AG04449 (cell line): ENCODE measurements around the gene LIM2.

ENCODE experiments used
- CTCF ChIA-PET: fragments of 350-600 bp; formaldehyde crosslinking; extraction: SDS; loops from one replicate; lab custom pipeline; 2021; ENCODE audit warnings: antibody characterized with exemption; lab: Yijun Ruan, JAX
- POLR2A ChIA-PET: fragments of 400-600, 350-600 bp; formaldehyde crosslinking; extraction: SDS; loops from one replicate; lab custom pipeline; 2020; ENCODE audit warnings: antibody characterized with exemption, inconsistent platforms; lab: Yijun Ruan, JAX
- DNase-seq: peaks from one replicate; pipeline ENCODE4 v3.0.0-alpha.2; 2010; ENCODE audit warnings: low read depth, low spot score
- H3K4me3 ChIP-seq: 2 replicates; pipeline ENCODE4 v1.5.1; 2011; ENCODE audit warnings: low read depth, mild to moderate bottlenecking, control low read depth, low read length
- CTCF ChIP-seq: IDR thresholded peaks from one replicate; pipeline ENCODE4 v1.5.1; 2011; ENCODE audit warnings: mild to moderate bottlenecking, moderate library complexity, low read length, control low read depth, inconsistent platforms; ENCODE audit not compliant: insufficient read depth; ENCODE audit errors: missing control alignments

LIM2 gene

GRCh38 chr19:51372649-51373504 lies 14.9 kb downstream of the LIM2 start, which contains the start of gene NKG7:
NKG7 (minus strand) TSS chr19:51372654; CDS start chr19:51372535, 119 bp downstream.
- ChIA-PET CTCF (no interaction called here), POLR2A (no interaction called here)
- DNase-seq = no peak
- no peak for TF ChIP-seq CTCF
- no peak within 1 kb of the TSS for H3K4me3 ChIP-seq

DNA sequence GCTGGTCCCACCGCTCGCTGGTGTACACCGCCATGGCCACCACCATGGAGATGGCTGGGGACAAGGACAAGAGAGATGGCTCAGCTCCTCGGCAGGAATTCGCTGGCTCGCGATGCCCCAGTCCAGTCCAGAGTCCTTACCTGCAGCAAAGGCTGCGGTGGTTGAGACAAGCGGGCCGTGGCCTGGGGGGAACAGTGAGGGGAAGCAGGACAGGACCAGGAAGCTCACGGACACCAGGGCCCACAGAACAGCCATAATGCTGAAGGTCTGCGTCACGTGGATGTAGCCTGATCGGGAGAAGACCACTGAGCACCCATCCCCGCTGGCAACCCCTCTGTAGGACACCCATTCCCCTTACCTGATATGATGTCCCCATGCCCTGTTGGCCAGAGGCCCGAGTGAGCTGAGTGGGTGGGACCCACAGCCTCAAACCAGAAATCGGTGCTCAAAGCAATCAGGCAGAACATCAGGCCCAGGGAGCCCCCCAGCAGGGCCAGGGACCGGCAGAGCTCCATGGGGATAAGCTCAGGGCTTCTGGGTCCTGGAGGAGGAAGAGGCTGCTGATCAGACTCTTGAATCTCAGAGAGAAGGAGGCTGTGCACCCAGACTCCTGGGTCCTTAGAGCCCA lies 15.6 kb downstream of the LIM2 start:
- CTCF ChIA-PET = no interaction called here
- no peak for TF ChIP-seq CTCF
- no peak overlapping the region for H3K4me3 ChIP-seq
- POLR2A ChIA-PET = no interaction called here
- DNase-seq = no peak

DNA sequence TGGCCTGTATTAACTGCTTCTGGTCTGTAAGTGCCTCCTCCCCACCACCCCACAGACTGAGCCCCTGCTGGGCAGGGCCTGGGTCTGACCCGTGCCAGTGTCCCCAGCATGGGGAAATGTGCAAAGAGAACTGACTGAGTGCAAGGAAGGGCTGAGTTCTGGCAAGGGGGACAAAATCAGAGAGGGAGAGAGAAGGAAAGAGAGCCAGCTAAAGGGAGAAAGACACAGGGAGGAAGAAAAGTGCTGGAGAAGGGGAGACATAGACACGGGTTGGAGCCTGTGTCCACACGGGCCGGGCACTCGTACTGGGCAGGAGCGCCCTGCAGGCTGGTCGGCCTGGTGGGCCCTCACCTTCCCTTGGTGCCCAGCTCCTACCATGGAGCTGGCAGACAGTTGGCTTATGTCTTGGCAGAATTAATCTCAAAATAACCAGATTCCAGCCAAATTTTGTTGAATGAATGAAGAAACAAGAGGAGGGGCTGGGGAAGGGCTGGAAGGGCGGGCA lies 16.5 kb downstream of the LIM2 start:
- ChIA-PET CTCF (no interaction called here), POLR2A (no interaction called here)
- no peak overlapping the region for H3K4me3 ChIP-seq
- no peak for DNase-seq
- TF ChIP-seq CTCF = no peak

DNA sequence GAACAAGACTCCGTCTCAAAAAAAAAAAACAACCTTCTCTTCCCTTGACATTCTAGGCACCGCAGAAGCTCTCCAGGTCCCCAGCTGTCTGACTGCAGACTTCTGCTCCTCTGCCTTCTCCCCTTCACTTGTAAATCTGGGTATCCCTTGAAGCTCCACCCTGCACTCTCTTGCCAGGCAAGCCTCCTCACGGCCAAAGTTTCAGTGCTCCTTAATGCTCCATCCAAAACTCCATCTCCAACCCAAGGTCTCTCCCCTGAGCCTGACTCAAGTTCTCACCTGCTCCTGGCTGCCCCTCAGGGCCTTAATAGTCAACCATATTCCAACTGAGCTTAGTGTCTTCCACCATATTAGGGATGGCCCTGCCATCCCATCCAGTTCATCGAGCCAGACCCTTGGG lies 17.5 kb downstream of the LIM2 start:
- TF ChIP-seq CTCF = no peak
- no peak for DNase-seq
- POLR2A ChIA-PET = no interaction called here
- H3K4me3 ChIP-seq = no peak overlapping the region
- CTCF ChIA-PET = interaction anchor here (1.4 kb wide), 1 partner anchor 32 kb away, joined by 5 read pairs; no protein-coding TSS in a partner anchor

DNA sequence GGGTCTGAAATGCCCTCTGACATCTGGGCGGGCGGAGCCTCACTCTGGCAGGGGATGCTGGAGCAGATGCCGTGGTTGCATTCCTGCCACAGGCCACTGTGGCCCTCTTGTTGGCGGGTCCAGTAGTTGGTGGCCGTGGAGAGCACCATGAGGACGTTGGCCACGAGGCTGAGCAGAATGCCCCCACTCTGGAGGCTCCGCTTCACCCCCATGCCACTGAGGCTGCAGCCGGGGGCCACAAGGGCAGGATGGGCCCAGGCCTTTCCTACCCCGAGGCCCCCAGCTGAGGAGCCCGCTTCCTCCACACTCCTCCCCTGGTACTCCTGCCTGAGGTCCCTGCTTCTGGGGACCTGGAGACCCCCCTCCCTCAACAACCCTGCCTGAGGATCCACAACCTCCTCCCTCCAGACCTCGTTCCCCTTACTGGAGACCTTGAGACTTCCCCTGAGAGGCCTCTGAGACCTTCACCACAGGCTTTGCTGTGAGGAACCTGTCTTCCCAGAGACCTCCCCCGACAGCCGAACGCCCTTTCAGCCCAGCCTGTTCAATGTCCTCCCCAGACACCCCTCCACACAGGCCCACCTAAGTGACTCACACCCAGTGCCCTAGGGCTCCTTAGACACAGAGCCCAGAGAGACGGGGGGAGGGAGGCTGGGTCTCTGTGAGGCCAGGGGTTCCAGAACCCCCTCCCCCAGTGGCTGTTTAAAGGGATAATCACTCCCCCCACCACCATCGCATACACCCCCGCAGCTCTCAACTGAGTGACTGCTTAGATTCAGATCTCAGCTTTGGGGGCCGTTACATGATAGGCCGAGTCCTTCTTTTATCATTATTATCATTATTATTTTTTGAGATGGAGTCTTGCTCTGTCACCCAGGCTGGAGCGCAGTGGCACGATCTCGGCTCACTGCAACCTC lies 19.1 kb downstream of the LIM2 start, which contains the start of gene CLDND2:
Gene CLDND2, minus strand, starts transcription at position 638 of the 917 bp plus-strand sequence. Its CDS starts 426 bp downstream, at position 212.
- TF ChIP-seq CTCF = no peak
- ChIA-PET CTCF (interaction anchor here (0.6 to 1.8 kb wide), 7 partner anchors 24 to 53 kb away, joined by 3 to 10 read pairs (median 4); no protein-coding TSS in a partner anchor), POLR2A (interaction anchor here (1.0 to 2.3 kb wide), 6 partner anchors 9 to 320 kb away, joined by 3 to 14 read pairs (median 4); partner anchors contain the start of genes LIM2 and ZNF175)
- H3K4me3 ChIP-seq = peak within 1 kb of the TSS; percentile 89
- DNase-seq = no peak
